GM21528 (cell line): ENCODE results near the gene AGPS.
"Not testable (repeated sequence)": the region's sequence is repeated elsewhere in the genome, so short reads cannot be mapped to it uniquely, and the experiment has no call there.

ENCODE experiments used
- ATAC-seq: cut with Tn5 transposase; IDR thresholded peaks from one replicate; pipeline ENCODE4 v1.9.1; 2021; ENCODE audit warnings: mild to moderate bottlenecking, moderate library complexity; ENCODE audit not compliant: unreplicated experiment, low FRiP score

The AGPS gene

GRCh38 chr2:177410629-177411028, 18.1 kb downstream of the AGPS start:
- not testable (repeated sequence) for ATAC-seq

- no peak for ATAC-seq
Measured at GRCh38 chr2:177413703-177414102, 21.1 kb downstream of the AGPS start.

- ATAC-seq: no peak
Measured at GRCh38 chr2:177419274-177419673, 26.7 kb downstream of the AGPS start.

- ATAC-seq: no peak
Measured at GRCh38 chr2:177422271-177422670, 29.7 kb downstream of the AGPS start.

GRCh38 chr2:177424120-177424519, 31.5 kb downstream of the AGPS start:
- not testable (repeated sequence) for ATAC-seq

GRCh38 chr2:177424620-177425019, 32.0 kb downstream of the AGPS start:
- ATAC-seq: not testable (repeated sequence)

- ATAC-seq: no peak
Measured at GRCh38 chr2:177427316-177427715, 34.7 kb downstream of the AGPS start.

GRCh38 chr2:177427936-177428335, 35.4 kb downstream of the AGPS start:
- ATAC-seq: not testable (repeated sequence)

- no peak for ATAC-seq
Measured at GRCh38 chr2:177429688-177430325, 37.2 kb downstream of the AGPS start.

- no peak for ATAC-seq
Measured at GRCh38 chr2:177430411-177430810, 37.8 kb downstream of the AGPS start.

- ATAC-seq: not testable (repeated sequence)
Measured at GRCh38 chr2:177431111-177431725, 38.6 kb downstream of the AGPS start.

GRCh38 chr2:177432703-177433102, 40.1 kb downstream of the AGPS start:
- ATAC-seq: no peak

GRCh38 chr2:177433402-177433801, 40.8 kb downstream of the AGPS start:
- no peak for ATAC-seq

- no peak for ATAC-seq
Measured at GRCh38 chr2:177434475-177434874, 41.9 kb downstream of the AGPS start.

GRCh38 chr2:177445200-177445599, 52.6 kb downstream of the AGPS start:
- ATAC-seq: no peak

GRCh38 chr2:177448031-177448430, 55.5 kb downstream of the AGPS start:
- ATAC-seq: no peak

GRCh38 chr2:177449159-177449558, 56.6 kb downstream of the AGPS start:
- ATAC-seq: no peak

GRCh38 chr2:177455187-177455586, 62.6 kb downstream of the AGPS start:
- no peak for ATAC-seq

GRCh38 chr2:177459756-177460155, 67.2 kb downstream of the AGPS start:
- not testable (repeated sequence) for ATAC-seq

- no peak for ATAC-seq
Measured at GRCh38 chr2:177460973-177461585, 68.5 kb downstream of the AGPS start.

GRCh38 chr2:177464549-177464948, 72.0 kb downstream of the AGPS start:
- no peak for ATAC-seq
